Stomach smooth muscle (tissue), 2 donors: Measurements from ENCODE around the gene KPNA3.
"Not testable (repeated sequence)": the region's sequence is repeated elsewhere in the genome, so short reads cannot be mapped to it uniquely, and the experiment has no call there.

Experiments used
- H3K27ac ChIP-seq: one replicate; pipeline ENCODE4 v1.7.0; 2013; ENCODE audit warnings: mild to moderate bottlenecking, low read length, inconsistent platforms
- H3K27me3 ChIP-seq, 2 donors: one replicate each; pipeline ENCODE4 v1.7.0; 2013; ENCODE audit warnings: low read length in 2 of 2; ENCODE audit not compliant: insufficient read depth in 2 of 2, control insufficient read depth in 1 of 2
- H3K36me3 ChIP-seq, 2 donors: one replicate each; pipeline ENCODE4 v1.7.0; 2013; ENCODE audit warnings: low read length in 2 of 2; ENCODE audit not compliant: control insufficient read depth in 2 of 2, insufficient read depth in 2 of 2
- H3K4me1 ChIP-seq: one replicate; pipeline ENCODE4 v1.7.0; 2013; ENCODE audit warnings: low read length; ENCODE audit not compliant: control insufficient read depth, insufficient read depth
- H3K4me3 ChIP-seq, 2 donors: one replicate each; pipeline ENCODE4 v1.7.0; 2013; ENCODE audit warnings: low read length in 2 of 2
- H3K9ac ChIP-seq, 2 donors: one replicate each; pipeline ENCODE4 v1.7.0; 2013; ENCODE audit warnings: low read length in 2 of 2, mild to moderate bottlenecking in 1 of 2
- H3K9me3 ChIP-seq, 2 donors: one replicate each; pipeline ENCODE4 v1.7.0; 2013; ENCODE audit warnings: low read length in 2 of 2; ENCODE audit not compliant: control insufficient read depth in 2 of 2
- donor health status: healthy.
- donor health status: Pancreatic carcinoma.

The KPNA3 gene

GRCh38 chr13:49828453-49828852 lies 36.0 kb upstream of the KPNA3 start:
- no peak overlapping the region for H3K4me3 ChIP-seq
- no peak overlapping the region for H3K9ac ChIP-seq
- H3K9me3 ChIP-seq = peaks cover 0 to 5% of the 10 kb centered on the region in 2 donors
- H3K27me3 ChIP-seq = peaks cover 0 to 2% of the 10 kb centered on the region in 2 donors
- no peaks in the 10 kb centered on the region for H3K4me1 ChIP-seq
- no peaks in the 10 kb centered on the region for H3K36me3 ChIP-seq
- H3K27ac ChIP-seq = no peak overlapping the region

GRCh38 chr13:49827891-49828290 lies 35.4 kb upstream of the KPNA3 start:
- Histone ChIP-seq H3K4me3 (no peak overlapping the region), H3K9ac (no peak overlapping the region), H3K27me3 (peaks cover 0 to 2% of the 10 kb centered on the region in 2 donors), H3K36me3 (no peaks in the 10 kb centered on the region), H3K9me3 (peaks cover 0 to 5% of the 10 kb centered on the region in 2 donors), H3K4me1 (no peaks in the 10 kb centered on the region), H3K27ac (no peak overlapping the region)

GRCh38 chr13:49827336-49827735 lies 34.9 kb upstream of the KPNA3 start:
- H3K9me3 ChIP-seq = peaks cover 0 to 5% of the 10 kb centered on the region in 2 donors
- no peaks in the 10 kb centered on the region for H3K4me1 ChIP-seq
- H3K36me3 ChIP-seq = no peaks in the 10 kb centered on the region
- peaks cover 0 to 2% of the 10 kb centered on the region in 2 donors for H3K27me3 ChIP-seq
- no peak overlapping the region for H3K4me3 ChIP-seq
- H3K9ac ChIP-seq = no peak overlapping the region
- no peak overlapping the region for H3K27ac ChIP-seq

- H3K36me3 ChIP-seq = no peaks in the 10 kb centered on the region
- H3K4me3 ChIP-seq = no peak overlapping the region
- no peak overlapping the region for H3K9ac ChIP-seq
- no peaks in the 10 kb centered on the region for H3K9me3 ChIP-seq
- peaks cover 2 to 3% of the 10 kb centered on the region in 2 donors for H3K27me3 ChIP-seq
- no peak overlapping the region for H3K27ac ChIP-seq
- no peaks in the 10 kb centered on the region for H3K4me1 ChIP-seq
Measured at GRCh38 chr13:49821216-49822009, 28.9 kb upstream of the KPNA3 start.

- Histone ChIP-seq H3K27ac (no peak overlapping the region), H3K9me3 (no peaks in the 10 kb centered on the region), H3K36me3 (no peaks in the 10 kb centered on the region), H3K4me1 (no peaks in the 10 kb centered on the region), H3K27me3 (peaks cover 2 to 3% of the 10 kb centered on the region in 2 donors), H3K4me3 (no peak overlapping the region), H3K9ac (no peak overlapping the region)
Measured at GRCh38 chr13:49820591-49821215, 28.2 kb upstream of the KPNA3 start.

- not testable (repeated sequence) for H3K9ac ChIP-seq, H3K9me3 ChIP-seq, H3K4me1 ChIP-seq, H3K27me3 ChIP-seq, H3K27ac ChIP-seq, H3K4me3 ChIP-seq, H3K36me3 ChIP-seq
Measured at GRCh38 chr13:49816047-49816446, 23.6 kb upstream of the KPNA3 start.

- H3K27ac ChIP-seq = no peak overlapping the region
- H3K4me1 ChIP-seq = no peaks in the 10 kb centered on the region
- H3K27me3 ChIP-seq = peaks cover 0 to 3% of the 10 kb centered on the region in 2 donors
- no peaks in the 10 kb centered on the region for H3K9me3 ChIP-seq
- no peak overlapping the region for H3K9ac ChIP-seq
- no peaks in the 10 kb centered on the region for H3K36me3 ChIP-seq
- H3K4me3 ChIP-seq = no peak overlapping the region
Measured at GRCh38 chr13:49814551-49815270, 22.2 kb upstream of the KPNA3 start.

- Histone ChIP-seq H3K27ac (no peak overlapping the region), H3K9ac (no peak overlapping the region), H3K27me3 (peaks cover 0 to 3% of the 10 kb centered on the region in 2 donors), H3K36me3 (no peaks in the 10 kb centered on the region), H3K4me3 (no peak overlapping the region), H3K4me1 (no peaks in the 10 kb centered on the region), H3K9me3 (no peaks in the 10 kb centered on the region)
Measured at GRCh38 chr13:49812812-49813211, 20.3 kb upstream of the KPNA3 start.

- Histone ChIP-seq H3K9me3 (no peaks in the 10 kb centered on the region), H3K4me1 (no peaks in the 10 kb centered on the region), H3K4me3 (no peak overlapping the region), H3K9ac (no peak overlapping the region), H3K27ac (no peak overlapping the region), H3K36me3 (no peaks in the 10 kb centered on the region), H3K27me3 (peaks cover 0 to 3% of the 10 kb centered on the region in 2 donors)
Measured at GRCh38 chr13:49811527-49811908, 19.0 kb upstream of the KPNA3 start.

GRCh38 chr13:49810567-49811526 lies 18.4 kb upstream of the KPNA3 start:
- H3K4me3 ChIP-seq = no peak overlapping the region
- no peak overlapping the region for H3K27ac ChIP-seq
- no peaks in the 10 kb centered on the region for H3K4me1 ChIP-seq
- H3K36me3 ChIP-seq = no peaks in the 10 kb centered on the region
- no peaks in the 10 kb centered on the region for H3K9me3 ChIP-seq
- peaks cover 0 to 3% of the 10 kb centered on the region in 2 donors for H3K27me3 ChIP-seq
- no peak overlapping the region for H3K9ac ChIP-seq
